Cardiac muscle cell (in vitro differentiated cells and primary cell): ENCODE results near the gene MBD3L2B. TPM values are rescaled to one million over a fixed set of nuclear protein-coding genes. Genes with fewer than 3 reads are reported as not detected.

Experiments used
- DNase-seq, 2 donors: peaks; one replicate each; pipeline versions ENCODE4 v3.0.0 to v3.0.0-alpha.2; 2010 to 2017; ENCODE audit warnings: low read depth in 1 of 2, low spot score in 1 of 2
- H3K27ac ChIP-seq: fragments of 200-600 bp; sonication (generic); 2 replicates; pipeline ENCODE4 v1.5.1; 2016
- H3K27me3 ChIP-seq: fragments of 200-600 bp; sonication (generic); 2 replicates; pipeline ENCODE4 v1.6.0; 2016; ENCODE audit warnings: control low read depth
- H3K36me3 ChIP-seq: fragments of 200-600 bp; sonication (generic); 2 replicates; pipeline ENCODE4 v1.5.1; 2016; ENCODE audit warnings: control low read depth
- H3K4me1 ChIP-seq: fragments of 200-600 bp; sonication (generic); 2 replicates; pipeline ENCODE4 v1.8.1; 2017; ENCODE audit warnings: low read depth, mild to moderate bottlenecking, mixed run types
- H3K4me3 ChIP-seq: fragments of 200-600 bp; sonication (generic); 2 replicates; pipeline ENCODE4 v1.5.1; 2016; ENCODE audit warnings: mild to moderate bottlenecking
- H3K9me3 ChIP-seq: fragments of 200-600 bp; sonication (generic); 2 replicates; pipeline ENCODE4 v1.5.1; 2017; ENCODE audit warnings: low read depth, mild to moderate bottlenecking, control low read depth
- polyA plus RNA-seq: library from polyadenylated mRNA; unstranded; fragments of >200 nt; fragmentation: Nextera tagmentation; extraction: Ambion mirVana; gene quantifications from 2 replicates; pipeline ENCODE4 v1.2.1, GENCODE V29; 2016
- total RNA-seq: library from RNA; depleted of rRNA; stranded (reverse); fragments of >200 nt; gene quantifications from 2 replicates; pipeline ENCODE4 v1.2.3, GENCODE V29; 2016
- TF ChIP-seq, protein P1 (sequence below): IDR thresholded peaks from 2 replicates; pipeline ENCODE4 v1.5.1; 2012; ENCODE audit warnings: low read depth, mild to moderate bottlenecking, low read length

Gene MBD3L2B
- total and polyA plus RNA-seq, 2 experiments from 2014 or later = not detected

DNA sequence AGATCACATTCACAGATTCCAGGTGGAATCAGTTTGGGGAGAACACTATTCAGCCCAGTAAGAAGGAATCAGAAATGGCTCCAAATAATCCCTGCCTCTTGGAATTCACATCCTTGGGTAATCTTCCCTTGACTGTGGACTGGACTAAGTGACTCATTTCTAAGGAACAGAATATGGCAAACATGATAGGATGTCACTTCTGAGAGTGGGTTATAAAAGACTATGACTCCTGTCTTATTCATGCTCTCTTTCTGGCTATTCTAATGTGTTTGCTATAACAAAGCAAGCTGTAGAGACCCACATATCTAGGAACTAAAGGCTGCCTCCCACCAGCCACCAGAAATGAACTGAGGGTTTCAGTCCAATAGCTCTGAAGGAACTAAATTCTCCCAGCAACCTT lies 37.8 kb downstream of the MBD3L2B start:
- DNase-seq = no peak
- Histone ChIP-seq H3K27ac (no peak overlapping the region), H3K9me3 (no peaks in the 10 kb centered on the region), H3K36me3 (no peaks in the 10 kb centered on the region), H3K4me1 (no peaks in the 10 kb centered on the region), H3K4me3 (no peak overlapping the region), H3K27me3 (no peaks in the 10 kb centered on the region)
- TF ChIP-seq, protein P1, sequence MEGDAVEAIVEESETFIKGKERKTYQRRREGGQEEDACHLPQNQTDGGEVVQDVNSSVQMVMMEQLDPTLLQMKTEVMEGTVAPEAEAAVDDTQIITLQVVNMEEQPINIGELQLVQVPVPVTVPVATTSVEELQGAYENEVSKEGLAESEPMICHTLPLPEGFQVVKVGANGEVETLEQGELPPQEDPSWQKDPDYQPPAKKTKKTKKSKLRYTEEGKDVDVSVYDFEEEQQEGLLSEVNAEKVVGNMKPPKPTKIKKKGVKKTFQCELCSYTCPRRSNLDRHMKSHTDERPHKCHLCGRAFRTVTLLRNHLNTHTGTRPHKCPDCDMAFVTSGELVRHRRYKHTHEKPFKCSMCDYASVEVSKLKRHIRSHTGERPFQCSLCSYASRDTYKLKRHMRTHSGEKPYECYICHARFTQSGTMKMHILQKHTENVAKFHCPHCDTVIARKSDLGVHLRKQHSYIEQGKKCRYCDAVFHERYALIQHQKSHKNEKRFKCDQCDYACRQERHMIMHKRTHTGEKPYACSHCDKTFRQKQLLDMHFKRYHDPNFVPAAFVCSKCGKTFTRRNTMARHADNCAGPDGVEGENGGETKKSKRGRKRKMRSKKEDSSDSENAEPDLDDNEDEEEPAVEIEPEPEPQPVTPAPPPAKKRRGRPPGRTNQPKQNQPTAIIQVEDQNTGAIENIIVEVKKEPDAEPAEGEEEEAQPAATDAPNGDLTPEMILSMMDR = no peak

DNA sequence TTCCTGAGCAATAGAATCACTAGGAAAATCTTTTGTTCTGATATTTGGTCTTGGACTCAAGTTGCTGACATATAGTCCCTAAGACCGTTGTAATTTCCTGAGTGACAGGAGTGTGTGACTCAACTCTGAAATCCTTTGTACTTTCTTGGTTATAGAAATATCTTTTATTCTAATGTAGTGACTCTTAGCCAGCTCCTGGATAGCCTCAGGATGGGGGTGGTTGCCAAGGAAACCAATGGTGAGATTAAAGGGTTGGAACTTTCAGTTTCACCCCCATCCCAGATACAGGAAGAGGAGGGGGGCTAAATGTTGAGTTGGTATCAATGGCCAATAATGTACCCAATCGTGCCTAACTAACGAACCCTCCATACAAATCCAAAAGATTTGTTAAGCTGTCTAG lies 41.8 kb downstream of the MBD3L2B start:
- no peak overlapping the region for H3K4me3 ChIP-seq
- H3K36me3 ChIP-seq = no peaks in the 10 kb centered on the region
- H3K9me3 ChIP-seq = no peaks in the 10 kb centered on the region
- H3K4me1 ChIP-seq = no peaks in the 10 kb centered on the region
- no peaks in the 10 kb centered on the region for H3K27me3 ChIP-seq
- no peak for DNase-seq
- TF ChIP-seq, protein P1 = no peak
- H3K27ac ChIP-seq = no peak overlapping the region

GRCh38 chr19:6976197-6976596 lies 45.0 kb downstream of the MBD3L2B start:
- TF ChIP-seq, protein P1 = no peak
- Histone ChIP-seq H3K27me3 (no peaks in the 10 kb centered on the region), H3K9me3 (no peaks in the 10 kb centered on the region), H3K36me3 (no peaks in the 10 kb centered on the region), H3K27ac (no peak overlapping the region), H3K4me3 (no peak overlapping the region), H3K4me1 (no peaks in the 10 kb centered on the region)
- no peak for DNase-seq

- H3K9me3 ChIP-seq = no peaks in the 10 kb centered on the region
- no peak for DNase-seq
- H3K36me3 ChIP-seq = no peaks in the 10 kb centered on the region
- TF ChIP-seq, protein P1 = no peak
- H3K27me3 ChIP-seq = no peaks in the 10 kb centered on the region
- no peaks in the 10 kb centered on the region for H3K4me1 ChIP-seq
- H3K4me3 ChIP-seq = no peak overlapping the region
- no peak overlapping the region for H3K27ac ChIP-seq
These were observed 49.9 kb downstream of the MBD3L2B start for GRCh38 chr19:6971366-6971765.

- Histone ChIP-seq H3K4me3 (no peak overlapping the region), H3K4me1 (no peaks in the 10 kb centered on the region), H3K9me3 (no peaks in the 10 kb centered on the region), H3K36me3 (no peaks in the 10 kb centered on the region), H3K27me3 (no peaks in the 10 kb centered on the region), H3K27ac (no peak overlapping the region)
- TF ChIP-seq, protein P1 = no peak
- DNase-seq = no peak
These were observed 50.8 kb downstream of the MBD3L2B start for GRCh38 chr19:6970443-6970842.

- Histone ChIP-seq H3K4me1 (no peaks in the 10 kb centered on the region), H3K36me3 (no peaks in the 10 kb centered on the region), H3K4me3 (no peak overlapping the region), H3K9me3 (no peaks in the 10 kb centered on the region), H3K27ac (no peak overlapping the region), H3K27me3 (no peaks in the 10 kb centered on the region)
- DNase-seq = no peak
- TF ChIP-seq, protein P1 = no peak
These were observed 51.2 kb downstream of the MBD3L2B start for GRCh38 chr19:6970021-6970420.
